SU-DHL-6 (cell line): ENCODE measurements around the gene MEOX2.

ENCODE experiments used
- CTCF ChIP-seq: fragments of 200-600 bp; sonication (generic); IDR thresholded peaks from one replicate; pipeline ENCODE4 v1.5.1; 2017; ENCODE audit warnings: antibody characterized with exemption, mild to moderate bottlenecking, low read length, moderate library complexity; ENCODE audit not compliant: insufficient read depth, poor library complexity, severe bottlenecking
- EZH2phosphoT487 ChIP-seq: fragments of 200-600 bp; sonication (generic), shearing (Covaris generic); conservative IDR thresholded peaks from 2 replicates; pipeline ENCODE4 v1.6.1; 2018; ENCODE audit warnings: mild to moderate bottlenecking, antibody characterized with exemption, low read length, moderate library complexity, mixed read lengths

- TF ChIP-seq CTCF (no peak), EZH2phosphoT487 (no peak)
Measured at GRCh38 chr7:15601175-15601574, 85.3 kb downstream of the MEOX2 start.
